Measurements from ENCODE around the gene MED12L. TPM values are rescaled to one million over a fixed set of nuclear protein-coding genes. Genes with fewer than 3 reads are reported as not detected.

Gene MED12L
- total and polyA plus RNA-seq, 9 donors: 0.15 to 2.4 (median 0.75) TPM

DNA sequence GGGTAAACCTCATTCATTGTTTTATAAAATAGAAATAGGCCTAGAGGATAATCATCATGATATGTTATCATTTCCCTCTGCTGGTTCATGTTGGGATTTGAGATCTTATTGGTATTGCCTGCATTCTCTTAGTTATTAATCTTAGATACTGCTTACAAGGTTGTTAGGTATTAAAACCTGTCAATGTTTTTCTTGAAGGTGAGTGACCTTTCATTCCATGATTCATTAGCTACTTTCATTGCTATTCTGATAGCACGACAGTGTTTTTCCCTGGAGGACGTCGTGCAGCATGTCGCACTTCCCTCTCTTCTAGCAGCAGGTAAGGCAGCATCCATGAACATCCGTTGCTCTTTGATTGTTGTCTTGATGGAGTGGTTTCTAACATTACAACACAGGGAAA lies 282.0 kb downstream of the MED12L start:
- Histone ChIP-seq H3K27ac (no peak overlapping the region), H3K9me3 (no peaks in the 10 kb centered on the region), H3K27me3 (no peaks in the 10 kb centered on the region), H3K4me1 (ENCODE audit: insufficient read depth) (no peaks in the 10 kb centered on the region), H3K4me3 (no peak overlapping the region), H3K36me3 (no peaks in the 10 kb centered on the region)
- TF ChIP-seq POLR2A (IDR thresholded peaks at IDR 0.05): no peak
- TF ChIP-seq EP300 (IDR thresholded peaks at IDR 0.05): no peak
- TF ChIP-seq, protein P1, sequence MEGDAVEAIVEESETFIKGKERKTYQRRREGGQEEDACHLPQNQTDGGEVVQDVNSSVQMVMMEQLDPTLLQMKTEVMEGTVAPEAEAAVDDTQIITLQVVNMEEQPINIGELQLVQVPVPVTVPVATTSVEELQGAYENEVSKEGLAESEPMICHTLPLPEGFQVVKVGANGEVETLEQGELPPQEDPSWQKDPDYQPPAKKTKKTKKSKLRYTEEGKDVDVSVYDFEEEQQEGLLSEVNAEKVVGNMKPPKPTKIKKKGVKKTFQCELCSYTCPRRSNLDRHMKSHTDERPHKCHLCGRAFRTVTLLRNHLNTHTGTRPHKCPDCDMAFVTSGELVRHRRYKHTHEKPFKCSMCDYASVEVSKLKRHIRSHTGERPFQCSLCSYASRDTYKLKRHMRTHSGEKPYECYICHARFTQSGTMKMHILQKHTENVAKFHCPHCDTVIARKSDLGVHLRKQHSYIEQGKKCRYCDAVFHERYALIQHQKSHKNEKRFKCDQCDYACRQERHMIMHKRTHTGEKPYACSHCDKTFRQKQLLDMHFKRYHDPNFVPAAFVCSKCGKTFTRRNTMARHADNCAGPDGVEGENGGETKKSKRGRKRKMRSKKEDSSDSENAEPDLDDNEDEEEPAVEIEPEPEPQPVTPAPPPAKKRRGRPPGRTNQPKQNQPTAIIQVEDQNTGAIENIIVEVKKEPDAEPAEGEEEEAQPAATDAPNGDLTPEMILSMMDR (IDR thresholded peaks at IDR 0.05): no peak
- no peak for DNase-seq
- intact Hi-C loops (cut with DNase I): no loop called here
- WGBS, 3 donors: 70 to 83% (median 73%) methylated on average over 5 of the region's 5 CpGs

DNA sequence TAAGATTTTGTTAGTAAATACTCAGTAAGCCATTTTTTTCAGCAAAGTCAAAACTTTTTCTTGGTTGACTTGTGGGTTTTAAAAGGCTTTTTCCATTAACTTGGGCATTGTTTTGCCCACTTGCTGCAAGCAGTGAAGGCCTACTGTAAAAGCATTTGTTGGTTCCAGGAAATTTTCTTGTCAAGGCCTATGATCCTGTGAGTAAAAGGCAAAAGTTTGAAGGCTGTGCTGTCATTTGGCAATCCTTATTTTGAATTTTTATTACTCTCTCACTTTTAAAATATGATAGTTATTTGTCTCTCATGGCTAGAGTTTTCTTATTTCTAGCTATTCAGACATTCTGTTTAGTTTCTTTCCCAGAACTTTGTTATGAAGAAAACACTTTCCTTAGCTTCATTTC lies 286.1 kb downstream of the MED12L start:
- H3K4me3 ChIP-seq: no peak overlapping the region
- no peaks in the 10 kb centered on the region for H3K9me3 ChIP-seq
- H3K4me1 ChIP-seq (ENCODE audit: insufficient read depth): no peaks in the 10 kb centered on the region
- intact Hi-C loops (cut with DNase I): no loop called here
- TF ChIP-seq POLR2A (IDR thresholded peaks at IDR 0.05) (no peak), EP300 (IDR thresholded peaks at IDR 0.05) (no peak)
- TF ChIP-seq, protein P1 (IDR thresholded peaks at IDR 0.05): no peak
- no peak overlapping the region for H3K27ac ChIP-seq
- DNase-seq: no peak
- H3K36me3 ChIP-seq: no peaks in the 10 kb centered on the region
- no peaks in the 10 kb centered on the region for H3K27me3 ChIP-seq

DNA sequence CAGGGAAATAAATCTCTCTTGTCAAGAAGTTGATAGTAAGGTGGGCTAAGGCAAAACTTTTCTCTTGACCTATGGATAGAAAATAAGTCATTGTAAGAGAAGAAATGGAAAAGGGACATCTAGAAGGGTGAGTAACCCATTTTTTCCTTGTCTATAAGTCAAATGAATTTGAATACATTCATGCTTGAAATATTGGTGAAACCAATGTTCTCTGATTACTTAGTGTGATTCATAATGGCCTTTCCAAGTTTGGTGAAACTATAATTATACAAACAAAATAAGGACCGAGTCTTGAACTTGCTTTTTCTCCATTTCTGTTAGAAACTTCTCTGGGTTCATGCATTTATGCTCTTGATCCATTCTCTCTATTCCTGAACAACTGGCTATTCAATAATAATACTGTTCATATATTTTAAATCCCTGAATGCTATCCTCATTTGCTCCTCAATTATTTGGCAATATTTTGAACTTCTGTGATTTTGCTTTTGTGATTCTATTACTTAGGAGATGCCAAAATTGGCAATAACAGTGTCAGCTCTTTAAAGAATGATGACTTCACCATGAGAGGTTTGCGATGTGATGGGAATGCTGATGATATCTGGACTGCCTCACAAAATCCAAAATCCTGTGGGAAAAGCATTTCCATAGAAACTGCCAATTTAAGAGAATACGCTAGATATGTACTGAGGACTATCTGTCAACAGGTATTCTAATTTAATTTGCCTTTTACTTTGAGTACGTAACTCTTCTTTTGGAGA lies 286.8 kb downstream of the MED12L start:
- 82 to 92% (median 92%) methylated on average over 4 of the region's 4 CpGs for WGBS, 3 donors

DNA sequence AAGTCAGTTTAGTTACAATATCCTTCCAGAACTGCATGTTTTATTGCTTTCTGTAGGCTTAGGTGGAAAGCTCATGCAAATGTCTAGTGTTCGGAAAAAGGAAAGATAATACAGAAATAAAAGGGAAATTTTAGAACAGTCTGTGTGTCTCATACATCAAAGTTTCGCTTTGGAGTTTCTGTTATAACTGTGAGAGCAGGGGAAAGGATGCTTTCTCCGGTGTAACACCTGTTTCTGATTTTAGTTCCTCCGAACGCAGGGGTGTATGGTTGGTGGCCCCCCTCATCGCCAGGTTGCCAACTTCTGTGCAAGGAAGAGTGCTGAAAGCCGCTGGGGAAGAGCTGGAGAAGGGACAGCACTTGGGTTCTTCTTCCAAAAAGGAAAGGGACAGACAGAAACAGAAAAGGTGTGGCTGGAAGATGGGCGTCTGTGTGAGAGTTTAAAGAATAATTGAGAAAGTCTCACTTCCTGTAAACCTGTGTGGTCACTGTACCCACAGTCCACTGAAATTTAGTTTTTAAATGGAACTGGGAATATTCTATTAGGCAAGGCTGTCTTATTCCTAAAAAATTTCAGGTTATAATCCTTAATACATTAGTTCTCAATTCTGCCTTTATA lies 292.4 kb downstream of the MED12L start:
- no peaks in the 10 kb centered on the region for H3K4me1 ChIP-seq (ENCODE audit: insufficient read depth)
- no peak overlapping the region for H3K4me3 ChIP-seq
- H3K27me3 ChIP-seq: no peaks in the 10 kb centered on the region
- no peak for DNase-seq
- 93 to 95% (median 94%) methylated on average over 8 of the region's 8 CpGs for WGBS, 3 donors
- intact Hi-C loops (cut with DNase I): no loop called here
- no peak overlapping the region for H3K27ac ChIP-seq
- TF ChIP-seq EP300 (IDR thresholded peaks at IDR 0.05) (no peak), POLR2A (IDR thresholded peaks at IDR 0.05) (no peak)
- TF ChIP-seq, protein P1 (IDR thresholded peaks at IDR 0.05): no peak
- no peaks in the 10 kb centered on the region for H3K9me3 ChIP-seq
- H3K36me3 ChIP-seq: no peaks in the 10 kb centered on the region

More for the DNA sequence above, 286.8 kb downstream of the MED12L start:
- no peaks in the 10 kb centered on the region for H3K9me3 ChIP-seq
- H3K27ac ChIP-seq: no peak overlapping the region
- H3K4me1 ChIP-seq (ENCODE audit: insufficient read depth): no peaks in the 10 kb centered on the region
- no peaks in the 10 kb centered on the region for H3K27me3 ChIP-seq
- TF ChIP-seq EP300 (IDR thresholded peaks at IDR 0.05): no peak
- TF ChIP-seq, protein P1 (IDR thresholded peaks at IDR 0.05): no peak
- no peak for TF ChIP-seq POLR2A (IDR thresholded peaks at IDR 0.05)
- H3K36me3 ChIP-seq: no peaks in the 10 kb centered on the region
- intact Hi-C loops (cut with DNase I): no loop called here
- no peak for DNase-seq
- H3K4me3 ChIP-seq: no peak overlapping the region

Data from ovary (tissue), 9 donors.